ENCODE data around the gene GSC2.

GSC2 gene

DNA sequence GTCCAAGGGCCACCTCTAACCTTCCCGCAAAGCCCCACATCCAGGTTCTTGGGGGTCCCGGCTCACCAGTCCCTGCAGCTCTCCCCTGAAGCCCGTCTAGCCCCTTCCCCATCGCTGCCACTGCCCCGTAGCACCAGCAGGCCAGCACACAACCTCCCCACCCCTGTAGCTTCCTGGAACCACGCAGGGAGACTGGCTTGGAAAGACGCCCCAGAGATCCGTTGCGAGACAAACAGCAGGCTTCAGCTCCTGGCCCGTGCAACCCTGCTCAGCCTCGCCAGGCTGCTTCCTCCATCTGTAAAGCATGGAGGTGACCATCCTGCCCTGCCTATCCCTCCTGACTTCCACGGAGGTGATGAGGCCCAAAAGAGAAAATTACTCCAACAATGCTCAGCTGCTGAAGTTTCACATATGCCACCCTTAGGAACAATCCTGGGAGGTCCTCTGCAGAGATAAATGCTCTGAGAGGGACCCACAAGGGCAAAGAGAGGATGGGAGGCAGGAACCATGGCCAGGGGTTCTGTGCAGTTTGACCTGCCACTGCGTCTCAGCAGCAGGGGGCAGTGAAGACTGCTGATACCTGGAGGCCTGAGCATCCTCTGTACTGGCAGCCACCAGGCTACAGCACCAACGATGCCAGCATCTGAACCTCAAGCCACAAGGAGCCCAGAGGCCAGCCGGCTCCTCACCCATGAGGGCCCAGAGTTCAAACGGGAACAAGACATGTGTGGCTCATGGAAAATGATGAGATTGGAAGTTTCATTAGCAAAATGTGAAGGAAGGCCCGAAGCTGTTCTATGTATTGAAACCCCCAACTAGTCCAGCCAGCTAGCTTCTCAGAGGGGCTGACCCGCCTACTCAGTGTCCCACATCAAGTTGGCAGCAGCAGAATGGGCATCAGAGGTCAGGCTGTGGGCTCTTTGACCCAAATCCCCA lies 44.0 kb downstream of the GSC2 start:
- peaks cover 4% of the 10 kb centered on the region; the same call in 1 of the 2 replicates for H3K36me3 ChIP-seq (ENCODE audit: low read depth)
- no peaks in the 10 kb centered on the region for H3K9me3 ChIP-seq (ENCODE audit: severe bottlenecking)
- H3K27me3 ChIP-seq (ENCODE audit: insufficient read depth, poor library complexity, severe bottlenecking) = no peaks in the 10 kb centered on the region
- H3K4me1 ChIP-seq (ENCODE audit: insufficient read depth, poor library complexity, severe bottlenecking) = peaks cover 13% of the 10 kb centered on the region
- H3K4me3 ChIP-seq (ENCODE audit: severe bottlenecking) = no peak overlapping the region
- TF ChIP-seq, protein P1, sequence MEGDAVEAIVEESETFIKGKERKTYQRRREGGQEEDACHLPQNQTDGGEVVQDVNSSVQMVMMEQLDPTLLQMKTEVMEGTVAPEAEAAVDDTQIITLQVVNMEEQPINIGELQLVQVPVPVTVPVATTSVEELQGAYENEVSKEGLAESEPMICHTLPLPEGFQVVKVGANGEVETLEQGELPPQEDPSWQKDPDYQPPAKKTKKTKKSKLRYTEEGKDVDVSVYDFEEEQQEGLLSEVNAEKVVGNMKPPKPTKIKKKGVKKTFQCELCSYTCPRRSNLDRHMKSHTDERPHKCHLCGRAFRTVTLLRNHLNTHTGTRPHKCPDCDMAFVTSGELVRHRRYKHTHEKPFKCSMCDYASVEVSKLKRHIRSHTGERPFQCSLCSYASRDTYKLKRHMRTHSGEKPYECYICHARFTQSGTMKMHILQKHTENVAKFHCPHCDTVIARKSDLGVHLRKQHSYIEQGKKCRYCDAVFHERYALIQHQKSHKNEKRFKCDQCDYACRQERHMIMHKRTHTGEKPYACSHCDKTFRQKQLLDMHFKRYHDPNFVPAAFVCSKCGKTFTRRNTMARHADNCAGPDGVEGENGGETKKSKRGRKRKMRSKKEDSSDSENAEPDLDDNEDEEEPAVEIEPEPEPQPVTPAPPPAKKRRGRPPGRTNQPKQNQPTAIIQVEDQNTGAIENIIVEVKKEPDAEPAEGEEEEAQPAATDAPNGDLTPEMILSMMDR (IDR thresholded peaks at IDR 0.05; ENCODE audit: poor library complexity, severe bottlenecking) = no peak
- no peak overlapping the region for H3K27ac ChIP-seq (ENCODE audit: poor library complexity, severe bottlenecking)
- DNase-seq (ENCODE audit: low spot score) = no peak
- ATAC-seq (ENCODE audit: low read depth) = no peak

DNA sequence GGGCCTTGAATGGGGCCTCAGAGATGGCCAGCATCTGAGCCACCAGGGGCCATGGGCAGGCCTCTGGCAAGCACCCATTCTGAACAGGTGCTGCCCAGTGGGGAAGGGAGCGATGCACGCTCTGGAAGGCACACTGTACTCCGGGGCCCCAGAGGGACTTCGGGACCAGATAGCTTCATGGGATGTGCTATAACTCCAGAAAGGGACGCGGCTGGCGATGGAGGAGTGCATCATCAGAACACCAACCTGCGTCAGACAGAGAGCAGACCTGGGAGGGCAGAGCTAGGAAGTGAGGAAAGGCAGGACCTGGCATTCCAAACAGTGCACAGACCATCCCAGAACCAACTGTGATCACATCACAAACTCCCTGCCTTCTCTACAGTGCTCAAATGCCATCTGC lies 44.6 kb downstream of the GSC2 start:
- Histone ChIP-seq H3K4me3 (ENCODE audit: severe bottlenecking) (no peak overlapping the region), H3K36me3 (ENCODE audit: low read depth) (peaks cover 4% of the 10 kb centered on the region; the same call in 1 of the 2 replicates), H3K4me1 (ENCODE audit: insufficient read depth, poor library complexity, severe bottlenecking) (peaks cover 13% of the 10 kb centered on the region), H3K27me3 (ENCODE audit: insufficient read depth, poor library complexity, severe bottlenecking) (no peaks in the 10 kb centered on the region), H3K27ac (ENCODE audit: poor library complexity, severe bottlenecking) (no peak overlapping the region), H3K9me3 (ENCODE audit: severe bottlenecking) (no peaks in the 10 kb centered on the region)
- DNase-seq (ENCODE audit: low spot score) (no peak), ATAC-seq (ENCODE audit: low read depth) (no peak)
- TF ChIP-seq, protein P1 (IDR thresholded peaks at IDR 0.05; ENCODE audit: poor library complexity, severe bottlenecking) = no peak

DNA sequence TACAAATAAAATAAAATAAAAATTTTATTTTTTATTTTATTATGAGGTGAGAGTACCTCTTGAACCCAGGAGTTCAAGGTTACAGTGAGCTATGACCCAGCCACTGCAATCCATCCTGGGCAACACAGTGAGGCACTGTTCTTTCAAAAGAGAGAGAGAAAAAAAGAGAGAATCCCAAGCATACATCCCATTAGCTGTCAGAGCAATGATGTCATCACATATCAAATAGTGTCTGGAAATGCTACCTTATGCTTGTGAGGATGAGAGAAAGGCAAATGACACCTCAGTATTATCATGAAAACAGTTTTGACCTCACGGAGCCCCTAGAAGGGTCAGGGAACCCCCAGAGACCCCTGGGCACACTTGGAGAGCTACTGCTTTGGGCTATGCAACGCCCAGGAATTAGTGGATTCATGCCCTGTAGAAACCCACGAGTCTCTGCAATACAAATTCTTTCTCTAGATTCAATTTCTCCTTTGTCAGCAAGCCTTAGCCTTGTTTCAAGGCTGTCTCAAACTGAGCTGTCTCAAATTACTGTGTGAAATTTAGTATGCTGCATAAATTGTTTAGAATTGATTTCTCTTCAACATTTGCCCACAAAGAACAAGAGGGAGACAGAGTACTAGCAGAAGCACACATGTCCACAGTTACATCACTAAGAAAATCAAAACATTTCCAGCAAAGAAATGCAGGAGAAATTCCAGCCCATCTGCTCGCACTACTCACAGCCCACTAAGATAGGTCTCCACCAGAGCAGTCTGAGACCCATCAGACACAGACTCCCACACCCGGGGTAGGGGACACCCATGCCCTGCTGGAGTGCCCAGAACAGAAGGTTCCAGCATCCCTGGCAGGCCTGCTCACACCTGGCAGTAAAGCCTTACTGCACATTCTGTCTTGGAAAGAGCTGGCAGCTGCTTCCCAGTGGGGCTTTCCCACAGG lies 45.9 kb downstream of the GSC2 start:
- ATAC-seq (ENCODE audit: low read depth) (no peak), DNase-seq (ENCODE audit: low spot score) (peak; percentile 8)
- Histone ChIP-seq H3K36me3 (ENCODE audit: low read depth) (peaks cover 4% of the 10 kb centered on the region; the same call in 1 of the 2 replicates), H3K4me3 (ENCODE audit: severe bottlenecking) (no peak overlapping the region), H3K4me1 (ENCODE audit: insufficient read depth, poor library complexity, severe bottlenecking) (peaks cover 7% of the 10 kb centered on the region), H3K9me3 (ENCODE audit: severe bottlenecking) (no peaks in the 10 kb centered on the region), H3K27me3 (ENCODE audit: insufficient read depth, poor library complexity, severe bottlenecking) (no peaks in the 10 kb centered on the region), H3K27ac (ENCODE audit: poor library complexity, severe bottlenecking) (no peak overlapping the region)
- TF ChIP-seq, protein P1 (IDR thresholded peaks at IDR 0.05; ENCODE audit: poor library complexity, severe bottlenecking) = no peak

DNA sequence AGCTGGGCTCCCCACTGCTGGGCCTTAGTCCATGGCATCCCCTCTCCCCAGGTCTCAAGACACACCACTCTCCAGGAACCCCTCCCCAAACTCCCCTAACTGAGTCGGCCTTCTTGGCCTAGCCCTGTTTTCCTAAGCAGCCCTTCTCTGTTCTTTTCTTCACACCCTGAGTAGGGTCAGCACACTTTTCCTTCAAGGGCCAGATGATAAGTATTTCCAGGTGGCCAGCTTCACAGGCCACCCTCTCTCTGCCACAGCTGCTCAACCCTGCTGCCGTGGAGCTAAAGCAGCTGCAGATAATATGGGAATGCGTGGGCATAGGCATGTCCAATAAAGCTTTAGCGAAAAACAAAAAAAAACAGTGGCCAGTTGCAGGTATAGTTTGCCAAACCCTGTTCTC lies 51.9 kb downstream of the GSC2 start:
- TF ChIP-seq, protein P1 (IDR thresholded peaks at IDR 0.05; ENCODE audit: poor library complexity, severe bottlenecking) = no peak
- no peaks in the 10 kb centered on the region for H3K9me3 ChIP-seq (ENCODE audit: severe bottlenecking)
- peak overlapping the region; percentile 5 for H3K27ac ChIP-seq (ENCODE audit: poor library complexity, severe bottlenecking)
- H3K27me3 ChIP-seq (ENCODE audit: insufficient read depth, poor library complexity, severe bottlenecking) = no peaks in the 10 kb centered on the region
- DNase-seq (ENCODE audit: low spot score) (no peak), ATAC-seq (ENCODE audit: low read depth) (no peak)
- H3K4me3 ChIP-seq (ENCODE audit: severe bottlenecking) = no peak overlapping the region
- peaks cover 4% of the 10 kb centered on the region for H3K4me1 ChIP-seq (ENCODE audit: insufficient read depth, poor library complexity, severe bottlenecking)
- peaks cover 3% of the 10 kb centered on the region; the same call in 1 of the 2 replicates for H3K36me3 ChIP-seq (ENCODE audit: low read depth)

All from RWPE2 (cell line).